GM12878 (cell line): ENCODE results near the gene ABCC1.

Source experiments
- CHD2 ChIP-seq: IDR thresholded peaks from 2 replicates; pipeline ENCODE4 v1.6.1; 2011; ENCODE audit warnings: low read depth, low read length, improper control_type of control experiment, borderline replicate concordance
- EGR1 ChIP-seq, 2 experiments: IDR thresholded peaks; 1 replicate in 1 of 2; 2 replicates in 1 of 2; pipeline ENCODE4 v1.6.1; 2011 to 2012; ENCODE audit warnings: low read depth in 2 of 2, low read length in 2 of 2, borderline replicate concordance in 1 of 2, mild to moderate bottlenecking in 1 of 2, moderate library complexity in 1 of 2
- HDAC6 ChIP-seq: fragments of 200-600 bp; sonication (generic); IDR thresholded peaks from one replicate; pipeline ENCODE4 v1.8.0; 2017; ENCODE audit warnings: antibody characterized with exemption; ENCODE audit not compliant: unreplicated experiment
- NR2C2 ChIP-seq: IDR thresholded peaks from 2 replicates; pipeline ENCODE4 v1.6.1; 2011; ENCODE audit warnings: borderline replicate concordance, low read depth; ENCODE audit not compliant: control insufficient read depth, insufficient read length
- NRF1 ChIP-seq: conservative IDR thresholded peaks from 2 replicates; pipeline ENCODE4 v1.6.1; 2011; ENCODE audit warnings: mild to moderate bottlenecking, low read depth, low read length, improper control_type of control experiment
- POLR2A ChIP-seq: IDR thresholded peaks from 2 replicates; pipeline ENCODE4 v1.6.1; 2011; ENCODE audit warnings: low read depth, mild to moderate bottlenecking, low read length
- SP1 ChIP-seq: IDR thresholded peaks from one replicate; pipeline ENCODE4 v1.6.1; 2011; ENCODE audit warnings: low read depth, low read length
- SREBF1 ChIP-seq: IDR thresholded peaks from 2 replicates; pipeline ENCODE4 v1.6.1; 2012; ENCODE audit warnings: mild to moderate bottlenecking, low read length
- TAF1 ChIP-seq: IDR thresholded peaks from 2 replicates; pipeline ENCODE4 v1.6.1; 2011; ENCODE audit warnings: mild to moderate bottlenecking, low read depth, low read length, borderline replicate concordance
- ZNF207 ChIP-seq: fragments of 450-650 bp; IDR thresholded peaks from 2 replicates; pipeline ENCODE4 v1.6.1; 2014; ENCODE audit warnings: antibody characterized with exemption, mild to moderate bottlenecking, borderline replicate concordance
- TF ChIP-seq, protein P1 (sequence below): IDR thresholded peaks from 2 replicates; pipeline ENCODE4 v1.6.1; 2011; ENCODE audit warnings: mild to moderate bottlenecking, low read depth, low read length, moderate library complexity; ENCODE audit not compliant: insufficient replicate concordance
- TF ChIP-seq, protein P2 (sequence below): fragments of 450-650 bp; IDR thresholded peaks from 2 replicates; pipeline ENCODE4 v1.6.1; 2017; ENCODE audit warnings: mild to moderate bottlenecking, moderate library complexity

DNA sequence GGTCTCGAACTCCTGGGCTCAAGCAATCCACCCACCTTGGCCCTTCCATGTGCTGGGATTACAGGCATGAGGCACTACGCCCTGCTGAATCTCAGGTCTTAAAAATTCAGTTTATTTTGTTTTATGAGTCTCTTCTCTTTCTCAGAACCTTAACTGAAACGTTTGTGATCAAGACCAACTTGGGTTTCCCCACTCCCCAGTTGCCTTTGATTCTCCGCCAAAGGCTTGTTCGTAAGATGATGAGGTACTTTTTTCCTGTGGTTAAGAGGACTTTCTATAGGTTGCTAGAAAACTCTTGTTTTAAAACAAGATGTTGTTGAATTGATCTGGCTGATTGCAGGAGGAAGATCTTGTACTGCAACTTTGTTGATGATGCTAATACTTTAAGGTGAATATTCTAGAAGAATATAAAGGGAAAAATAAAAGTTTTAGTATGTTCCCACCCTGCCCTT, 11.7 kb downstream of the ABCC1 start:
- TF ChIP-seq HDAC6, result no peak
- TF ChIP-seq POLR2A, result no peak
- no peak for TF ChIP-seq SP1
- TF ChIP-seq TAF1, result no peak
- no peak for TF ChIP-seq CHD2
- no peak for TF ChIP-seq SREBF1
- TF ChIP-seq, protein P1, sequence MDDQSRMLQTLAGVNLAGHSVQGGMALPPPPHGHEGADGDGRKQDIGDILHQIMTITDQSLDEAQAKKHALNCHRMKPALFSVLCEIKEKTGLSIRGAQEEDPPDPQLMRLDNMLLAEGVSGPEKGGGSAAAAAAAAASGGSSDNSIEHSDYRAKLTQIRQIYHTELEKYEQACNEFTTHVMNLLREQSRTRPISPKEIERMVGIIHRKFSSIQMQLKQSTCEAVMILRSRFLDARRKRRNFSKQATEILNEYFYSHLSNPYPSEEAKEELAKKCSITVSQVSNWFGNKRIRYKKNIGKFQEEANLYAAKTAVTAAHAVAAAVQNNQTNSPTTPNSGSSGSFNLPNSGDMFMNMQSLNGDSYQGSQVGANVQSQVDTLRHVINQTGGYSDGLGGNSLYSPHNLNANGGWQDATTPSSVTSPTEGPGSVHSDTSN, result no peak
- TF ChIP-seq, protein P2, sequence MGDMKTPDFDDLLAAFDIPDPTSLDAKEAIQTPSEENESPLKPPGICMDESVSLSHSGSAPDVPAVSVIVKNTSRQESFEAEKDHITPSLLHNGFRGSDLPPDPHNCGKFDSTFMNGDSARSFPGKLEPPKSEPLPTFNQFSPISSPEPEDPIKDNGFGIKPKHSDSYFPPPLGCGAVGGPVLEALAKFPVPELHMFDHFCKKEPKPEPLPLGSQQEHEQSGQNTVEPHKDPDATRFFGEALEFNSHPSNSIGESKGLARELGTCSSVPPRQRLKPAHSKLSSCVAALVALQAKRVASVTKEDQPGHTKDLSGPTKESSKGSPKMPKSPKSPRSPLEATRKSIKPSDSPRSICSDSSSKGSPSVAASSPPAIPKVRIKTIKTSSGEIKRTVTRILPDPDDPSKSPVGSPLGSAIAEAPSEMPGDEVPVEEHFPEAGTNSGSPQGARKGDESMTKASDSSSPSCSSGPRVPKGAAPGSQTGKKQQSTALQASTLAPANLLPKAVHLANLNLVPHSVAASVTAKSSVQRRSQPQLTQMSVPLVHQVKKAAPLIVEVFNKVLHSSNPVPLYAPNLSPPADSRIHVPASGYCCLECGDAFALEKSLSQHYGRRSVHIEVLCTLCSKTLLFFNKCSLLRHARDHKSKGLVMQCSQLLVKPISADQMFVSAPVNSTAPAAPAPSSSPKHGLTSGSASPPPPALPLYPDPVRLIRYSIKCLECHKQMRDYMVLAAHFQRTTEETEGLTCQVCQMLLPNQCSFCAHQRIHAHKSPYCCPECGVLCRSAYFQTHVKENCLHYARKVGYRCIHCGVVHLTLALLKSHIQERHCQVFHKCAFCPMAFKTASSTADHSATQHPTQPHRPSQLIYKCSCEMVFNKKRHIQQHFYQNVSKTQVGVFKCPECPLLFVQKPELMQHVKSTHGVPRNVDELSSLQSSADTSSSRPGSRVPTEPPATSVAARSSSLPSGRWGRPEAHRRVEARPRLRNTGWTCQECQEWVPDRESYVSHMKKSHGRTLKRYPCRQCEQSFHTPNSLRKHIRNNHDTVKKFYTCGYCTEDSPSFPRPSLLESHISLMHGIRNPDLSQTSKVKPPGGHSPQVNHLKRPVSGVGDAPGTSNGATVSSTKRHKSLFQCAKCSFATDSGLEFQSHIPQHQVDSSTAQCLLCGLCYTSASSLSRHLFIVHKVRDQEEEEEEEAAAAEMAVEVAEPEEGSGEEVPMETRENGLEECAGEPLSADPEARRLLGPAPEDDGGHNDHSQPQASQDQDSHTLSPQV, result no peak
- no peak for TF ChIP-seq ZNF207
- no peak for TF ChIP-seq EGR1 (IDR thresholded peaks at IDR 0.05; ENCODE audit: borderline replicate concordance in 1 of 2, low read depth in 2 of 2, low read length in 2 of 2)
- TF ChIP-seq NR2C2, result no peak
- no peak for TF ChIP-seq NRF1
